K562 (cell line): ENCODE measurements around the gene FIBP. TPM values are rescaled to one million over a fixed set of nuclear protein-coding genes. Genes with fewer than 3 reads are reported as not detected.
A peak's percentile ranks its signal among the peaks of the same experiment; 100 is the strongest.

ENCODE experiments used
- BRD4 ChIP-seq: fragments of 200-600 bp; sonication (generic); IDR thresholded peaks from 2 replicates; pipeline ENCODE4 v1.6.1; 2017; ENCODE audit warnings: inconsistent platforms
- CHD7 ChIP-seq: fragments of 200-600 bp; sonication (generic); IDR thresholded peaks from one replicate; pipeline ENCODE4 v1.6.1; 2012; ENCODE audit warnings: mild to moderate bottlenecking, low read depth, low read length, inconsistent platforms
- GTF2E2 ChIP-seq: fragments of 200-800 bp; sonication (Bioruptor generic); IDR thresholded peaks from 2 replicates; pipeline ENCODE4 v1.6.1; 2016; ENCODE audit warnings: missing genetic modification characterization, missing compliant biosample characterization
- HMG20A ChIP-seq: fragments of 450-650 bp; formaldehyde crosslinking; conservative IDR thresholded peaks from 2 replicates; pipeline ENCODE4 v1.4.0; 2020; ENCODE audit warnings: mild to moderate bottlenecking, mixed read lengths
- KAT8 ChIP-seq: fragments of 450-650 bp; IDR thresholded peaks from 2 replicates; pipeline ENCODE4 v1.6.1; 2016; ENCODE audit warnings: low read depth, mild to moderate bottlenecking
- MECOM ChIP-seq: fragments of 250-450 bp; sonication (Bioruptor Pico); IDR thresholded peaks from 2 replicates; pipeline ENCODE4 v1.8.0; 2022; ENCODE audit warnings: inconsistent platforms
- PHF20 ChIP-seq: fragments of 450-650 bp; IDR thresholded peaks from 2 replicates; pipeline ENCODE4 v1.6.1; 2018; ENCODE audit not compliant: partially characterized antibody
- POLR2AphosphoS2 ChIP-seq: IDR thresholded peaks from 2 replicates; pipeline ENCODE4 v1.6.1; 2012; ENCODE audit warnings: low read length, improper control_type of control experiment
- RBM39 ChIP-seq: fragments of 200-400 bp; formaldehyde crosslinking; optimal IDR thresholded peaks from 2 replicates; pipeline ENCODE3; 2018; ENCODE audit warnings: low read depth, low read length
- ZNF197 ChIP-seq: fragments of 200-800 bp; sonication (Bioruptor generic); IDR thresholded peaks from 2 replicates; pipeline ENCODE4 v1.6.1; 2016; ENCODE audit warnings: low read depth, missing genetic modification characterization, missing compliant biosample characterization
- polyA plus RNA-seq, 8 experiments: library from polyadenylated mRNA; depleted of rRNA in 4 of 8; stranded (reverse) in 5 of 8; unstranded in 3 of 8; fragments of >200 nt; fragmentation: Nextera tagmentation in 2 of 8; fragmentation: Illumina TruSeq in 1 of 8; extraction: Ambion mirVana in 2 of 8; extraction: Trizol in 1 of 8; gene quantifications; 2 replicates each; pipeline versions ENCODE4 v1.2.1 to v1.2.3, GENCODE V29; 2011 to 2014; ENCODE audit warnings: inconsistent platforms in 1 of 8, missing spikeins in 1 of 8
- total RNA-seq, 7 experiments: library from RNA; depleted of rRNA in 6 of 7; stranded (reverse); fragments of >200 nt in 6 of 7; fragmentation: Illumina TruSeq in 2 of 7; extraction: Trizol in 2 of 7; gene quantifications; 2 replicates each; pipeline versions ENCODE4 v1.2.1 to v1.2.3, GENCODE V29; 2011 to 2021; ENCODE audit warnings: low replicate concordance in 1 of 7
- TF ChIP-seq, protein P1 (sequence below): sonication (generic); formaldehyde crosslinking; IDR thresholded peaks from 2 replicates; pipeline ENCODE4 v1.4.0; 2020; ENCODE audit warnings: mild to moderate bottlenecking, missing genetic modification reagents
- TF ChIP-seq, protein P2 (sequence below): sonication (generic); formaldehyde crosslinking; IDR thresholded peaks from 2 replicates; pipeline ENCODE4 v1.8.0; 2022; ENCODE audit warnings: missing genetic modification reagents, mild to moderate bottlenecking, borderline replicate concordance

FIBP gene
- total and polyA plus RNA-seq, 9 of the 15 experiments (the other 6 are each of a cell fraction or from before 2014, with no cell fraction given) = 41.2 to 79.2 (median 48.6) TPM

GRCh38 chr11:65857853-65858680 lies 30.2 kb downstream of the FIBP start, which contains the start of gene CFL1 (continued):
- TF ChIP-seq CHD7 (no peak), GTF2E2 (peak; percentile 75; the same call in 1 of the 2 replicates), BRD4 (no peak), HMG20A (no peak), MECOM (no peak), ZNF197 (CRISPR knock-in tag) (peak; percentile 87), RBM39 (no peak), PHF20 (no peak), KAT8 (no peak), POLR2AphosphoS2 (no peak)
- TF ChIP-seq, protein P1, sequence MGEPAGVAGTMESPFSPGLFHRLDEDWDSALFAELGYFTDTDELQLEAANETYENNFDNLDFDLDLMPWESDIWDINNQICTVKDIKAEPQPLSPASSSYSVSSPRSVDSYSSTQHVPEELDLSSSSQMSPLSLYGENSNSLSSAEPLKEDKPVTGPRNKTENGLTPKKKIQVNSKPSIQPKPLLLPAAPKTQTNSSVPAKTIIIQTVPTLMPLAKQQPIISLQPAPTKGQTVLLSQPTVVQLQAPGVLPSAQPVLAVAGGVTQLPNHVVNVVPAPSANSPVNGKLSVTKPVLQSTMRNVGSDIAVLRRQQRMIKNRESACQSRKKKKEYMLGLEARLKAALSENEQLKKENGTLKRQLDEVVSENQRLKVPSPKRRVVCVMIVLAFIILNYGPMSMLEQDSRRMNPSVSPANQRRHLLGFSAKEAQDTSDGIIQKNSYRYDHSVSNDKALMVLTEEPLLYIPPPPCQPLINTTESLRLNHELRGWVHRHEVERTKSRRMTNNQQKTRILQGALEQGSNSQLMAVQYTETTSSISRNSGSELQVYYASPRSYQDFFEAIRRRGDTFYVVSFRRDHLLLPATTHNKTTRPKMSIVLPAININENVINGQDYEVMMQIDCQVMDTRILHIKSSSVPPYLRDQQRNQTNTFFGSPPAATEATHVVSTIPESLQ (CRISPR knock-in tag) = no peak
- TF ChIP-seq, protein P2, sequence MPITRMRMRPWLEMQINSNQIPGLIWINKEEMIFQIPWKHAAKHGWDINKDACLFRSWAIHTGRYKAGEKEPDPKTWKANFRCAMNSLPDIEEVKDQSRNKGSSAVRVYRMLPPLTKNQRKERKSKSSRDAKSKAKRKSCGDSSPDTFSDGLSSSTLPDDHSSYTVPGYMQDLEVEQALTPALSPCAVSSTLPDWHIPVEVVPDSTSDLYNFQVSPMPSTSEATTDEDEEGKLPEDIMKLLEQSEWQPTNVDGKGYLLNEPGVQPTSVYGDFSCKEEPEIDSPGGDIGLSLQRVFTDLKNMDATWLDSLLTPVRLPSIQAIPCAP (CRISPR knock-in tag) = no peak
